GM03348 (cell line): ENCODE results near the gene PTGS2.
"Not testable (repeated sequence)": the region's sequence is repeated elsewhere in the genome, so short reads cannot be mapped to it uniquely, and the experiment has no call there.

Experiments
- DNase-seq: peaks from one replicate; pipeline ENCODE4 v3.0.0; 2012; ENCODE audit warnings: low spot score

PTGS2 gene

GRCh38 chr1:186670297-186671135, 9.7 kb downstream of the PTGS2 start:
- no peak for DNase-seq

GRCh38 chr1:186669784-186670183, 10.4 kb downstream of the PTGS2 start:
- DNase-seq, result not testable (repeated sequence)

GRCh38 chr1:186664217-186664616, 16.0 kb downstream of the PTGS2 start:
- not testable (repeated sequence) for DNase-seq

- DNase-seq, result peak; percentile 38
These were observed 17.5 kb downstream of the PTGS2 start for GRCh38 chr1:186662752-186663151.

GRCh38 chr1:186659890-186660341, 20.3 kb downstream of the PTGS2 start:
- DNase-seq, result no peak

GRCh38 chr1:186658999-186659398, 21.2 kb downstream of the PTGS2 start:
- no peak for DNase-seq

- DNase-seq, result no peak
These were observed 22.7 kb downstream of the PTGS2 start for GRCh38 chr1:186657481-186657880.

GRCh38 chr1:186655876-186656275, 24.3 kb downstream of the PTGS2 start:
- DNase-seq, result no peak

- DNase-seq, result no peak
These were observed 25.5 kb downstream of the PTGS2 start for GRCh38 chr1:186654741-186655140.

GRCh38 chr1:186653312-186653711, 26.9 kb downstream of the PTGS2 start:
- DNase-seq, result no peak

- no peak for DNase-seq
These were observed 31.6 kb downstream of the PTGS2 start for GRCh38 chr1:186648613-186649012.

- DNase-seq, result not testable (repeated sequence)
These were observed 32.2 kb downstream of the PTGS2 start for GRCh38 chr1:186647985-186648384.

GRCh38 chr1:186643614-186644013, 36.6 kb downstream of the PTGS2 start:
- peak; percentile 53 for DNase-seq

- DNase-seq, result not testable (repeated sequence)
These were observed 42.7 kb downstream of the PTGS2 start for GRCh38 chr1:186637567-186637966.

GRCh38 chr1:186636786-186637185, 43.4 kb downstream of the PTGS2 start:
- DNase-seq, result no peak

GRCh38 chr1:186634511-186634910, 45.7 kb downstream of the PTGS2 start:
- no peak for DNase-seq

- no peak for DNase-seq
These were observed 47.1 kb downstream of the PTGS2 start for GRCh38 chr1:186633116-186633515.

- DNase-seq, result peak; percentile 45
These were observed 50.9 kb downstream of the PTGS2 start for GRCh38 chr1:186629341-186629740.

GRCh38 chr1:186628910-186629309, 51.3 kb downstream of the PTGS2 start:
- no peak for DNase-seq

- DNase-seq, result no peak
These were observed 53.2 kb downstream of the PTGS2 start for GRCh38 chr1:186627019-186627418.

GRCh38 chr1:186626356-186626932, 53.8 kb downstream of the PTGS2 start:
- no peak for DNase-seq

GRCh38 chr1:186623551-186623950, 56.7 kb downstream of the PTGS2 start:
- no peak for DNase-seq
